ENCODE data around the gene MKRN2.

The MKRN2 gene

GRCh38 chr3:12549971-12550760, 6.7 kb upstream of the MKRN2 start:
- no peaks in the 10 kb centered on the region for H3K36me3 ChIP-seq (ENCODE audit: control insufficient read depth, insufficient read depth, low read length)
- H3K4me1 ChIP-seq = peaks cover 3% of the 10 kb centered on the region
- no peaks in the 10 kb centered on the region for H3K9me3 ChIP-seq (ENCODE audit: control insufficient read depth, low read length)
- H3K27ac ChIP-seq = no peak overlapping the region
- H3K27me3 ChIP-seq (ENCODE audit: control insufficient read depth, insufficient read depth, low read length) = no peaks in the 10 kb centered on the region
- no peak overlapping the region for H3K4me2 ChIP-seq (ENCODE audit: low read length)
- TF ChIP-seq CTCF (IDR thresholded peaks at IDR 0.05) = no peak
- no peak overlapping the region for H3K9ac ChIP-seq
- no peaks in the 10 kb centered on the region for H3K79me2 ChIP-seq
- no peak overlapping the region for H2AFZ ChIP-seq
- no peak overlapping the region for H3K4me3 ChIP-seq (ENCODE audit: low read depth, low read length)

- Histone ChIP-seq H3K9ac (no peak overlapping the region), H3K4me1 (peaks cover 7% of the 10 kb centered on the region), H2AFZ (peak overlapping the region; percentile 85), H3K4me3 (ENCODE audit: low read depth, low read length) (peak overlapping the region; percentile 24), H3K4me2 (ENCODE audit: low read length) (peak overlapping the region; percentile 47), H3K27ac (no peak overlapping the region), H3K9me3 (ENCODE audit: control insufficient read depth, low read length) (no peaks in the 10 kb centered on the region), H3K27me3 (ENCODE audit: control insufficient read depth, insufficient read depth, low read length) (no peaks in the 10 kb centered on the region), H3K79me2 (peaks cover 14% of the 10 kb centered on the region), H3K36me3 (ENCODE audit: control insufficient read depth, insufficient read depth, low read length) (no peaks in the 10 kb centered on the region)
- no peak for TF ChIP-seq CTCF (IDR thresholded peaks at IDR 0.05)
Observed at GRCh38 chr3:12553921-12554391, 2.9 kb upstream of the MKRN2 start.

- Histone ChIP-seq H3K4me2 (ENCODE audit: low read length) (peak overlapping the region; percentile 84), H3K9ac (no peak overlapping the region), H3K27me3 (ENCODE audit: control insufficient read depth, insufficient read depth, low read length) (no peaks in the 10 kb centered on the region), H3K36me3 (ENCODE audit: control insufficient read depth, insufficient read depth, low read length) (no peaks in the 10 kb centered on the region), H3K9me3 (ENCODE audit: control insufficient read depth, low read length) (no peaks in the 10 kb centered on the region), H3K4me1 (peaks cover 7% of the 10 kb centered on the region), H3K4me3 (ENCODE audit: low read depth, low read length) (peak overlapping the region; percentile 94), H3K79me2 (peaks cover 25% of the 10 kb centered on the region), H3K27ac (peak overlapping the region; percentile 96), H2AFZ (peak overlapping the region; percentile 99)
- no peak for TF ChIP-seq CTCF (IDR thresholded peaks at IDR 0.05)
Observed at GRCh38 chr3:12556314-12556689, 585 bp upstream of the MKRN2 start.

GRCh38 chr3:12557473-12558100, 700 bp downstream of the MKRN2 start:
- no peaks in the 10 kb centered on the region for H3K9me3 ChIP-seq (ENCODE audit: control insufficient read depth, low read length)
- H2AFZ ChIP-seq = peak overlapping the region; percentile 99
- H3K9ac ChIP-seq = peak overlapping the region; percentile 93
- peak overlapping the region; percentile 94 for H3K4me3 ChIP-seq (ENCODE audit: low read depth, low read length)
- H3K36me3 ChIP-seq (ENCODE audit: control insufficient read depth, insufficient read depth, low read length) = no peaks in the 10 kb centered on the region
- peak overlapping the region; percentile 79 for H3K4me2 ChIP-seq (ENCODE audit: low read length)
- TF ChIP-seq CTCF (IDR thresholded peaks at IDR 0.05) = no peak
- H3K4me1 ChIP-seq = peaks cover 7% of the 10 kb centered on the region
- H3K27me3 ChIP-seq (ENCODE audit: control insufficient read depth, insufficient read depth, low read length) = no peaks in the 10 kb centered on the region
- peaks cover 33% of the 10 kb centered on the region for H3K79me2 ChIP-seq
- peak overlapping the region; percentile 96 for H3K27ac ChIP-seq
